H9 (cell line): ENCODE measurements around the gene CREB3L4. TPM values are rescaled to one million over a fixed set of nuclear protein-coding genes. Genes with fewer than 3 reads are reported as not detected.
"Not testable (repeated sequence)": the region's sequence is repeated elsewhere in the genome, so short reads cannot be mapped to it uniquely, and the experiment has no call there.

Experiments
- DNase-seq: peaks from one replicate; pipeline ENCODE4 v3.0.0-alpha.2; 2017
- H2AFZ ChIP-seq: one replicate; pipeline ENCODE4 v1.6.1; 2013; ENCODE audit warnings: mild to moderate bottlenecking, low read length, control low read depth, moderate library complexity
- H2AK5ac ChIP-seq: 2 replicates; pipeline ENCODE4 v1.6.1; 2013; ENCODE audit warnings: low read length, control low read depth, mixed read lengths; ENCODE audit not compliant: insufficient read length
- H2BK120ac ChIP-seq: one replicate; pipeline ENCODE4 v1.6.1; 2013; ENCODE audit warnings: low read depth, mild to moderate bottlenecking, low read length, control low read depth, inconsistent platforms; ENCODE audit not compliant: poor library complexity, severe bottlenecking
- H2BK12ac ChIP-seq: 2 replicates; pipeline ENCODE4 v1.6.1; 2013; ENCODE audit warnings: low read length, control low read depth, mixed read lengths, low read depth; ENCODE audit not compliant: insufficient read length
- H2BK15ac ChIP-seq: 2 replicates; pipeline ENCODE4 v1.6.1; 2013; ENCODE audit warnings: low read depth, low read length, control low read depth
- H2BK20ac ChIP-seq: one replicate; pipeline ENCODE4 v1.6.1; 2013; ENCODE audit warnings: low read depth, mild to moderate bottlenecking, low read length, control low read depth, inconsistent platforms; ENCODE audit not compliant: poor library complexity, severe bottlenecking
- H2BK5ac ChIP-seq: 2 replicates; pipeline ENCODE4 v1.6.1; 2013; ENCODE audit warnings: low read length, control low read depth, mixed read lengths; ENCODE audit not compliant: insufficient read length
- H3K14ac ChIP-seq: 2 replicates; pipeline ENCODE4 v1.6.1; 2013; ENCODE audit warnings: low read length, control low read depth; ENCODE audit not compliant: insufficient read depth
- H3K18ac ChIP-seq: 2 replicates; pipeline ENCODE4 v1.6.1; 2013; ENCODE audit warnings: low read depth, mild to moderate bottlenecking, mixed read lengths, low read length, control low read depth; ENCODE audit not compliant: insufficient read length
- H3K23ac ChIP-seq: 2 replicates; pipeline ENCODE4 v1.6.1; 2013; ENCODE audit warnings: low read length, control low read depth, mixed read lengths, low read depth; ENCODE audit not compliant: insufficient read length
- H3K23me2 ChIP-seq: 2 replicates; pipeline ENCODE4 v1.6.1; 2013; ENCODE audit warnings: low read depth, mild to moderate bottlenecking, mixed read lengths, low read length, control low read depth; ENCODE audit not compliant: insufficient read length, poor library complexity, severe bottlenecking
- H3K27ac ChIP-seq: 2 replicates; pipeline ENCODE4 v1.5.1; 2013; ENCODE audit warnings: low read length, control low read depth, mixed read lengths, low read depth; ENCODE audit not compliant: insufficient read length
- H3K27me3 ChIP-seq: 2 replicates; pipeline ENCODE4 v1.6.1; 2013; ENCODE audit warnings: low read length, control low read depth, inconsistent platforms; ENCODE audit not compliant: insufficient read depth
- H3K4ac ChIP-seq: 2 replicates; pipeline ENCODE4 v1.6.1; 2013; ENCODE audit warnings: low read depth, mild to moderate bottlenecking, control low read depth, inconsistent platforms, low read length, moderate library complexity
- H3K4me1 ChIP-seq: 2 replicates; pipeline ENCODE4 v1.6.1; 2013; ENCODE audit warnings: low read length, control low read depth, inconsistent platforms; ENCODE audit not compliant: insufficient read depth
- H3K4me2 ChIP-seq: 2 replicates; pipeline ENCODE4 v1.6.1; 2013; ENCODE audit warnings: low read length, control low read depth, mixed read lengths; ENCODE audit not compliant: insufficient read length, insufficient read depth
- H3K56ac ChIP-seq: 2 replicates; pipeline ENCODE4 v1.6.1; 2013; ENCODE audit warnings: low read depth, mild to moderate bottlenecking, mixed read lengths, low read length, control low read depth; ENCODE audit not compliant: insufficient read length
- H3K79me1 ChIP-seq: 2 replicates; pipeline ENCODE4 v1.6.1; 2013; ENCODE audit warnings: low read depth, mild to moderate bottlenecking, moderate library complexity, low read length, control low read depth, inconsistent platforms; ENCODE audit not compliant: insufficient read depth, poor library complexity, severe bottlenecking
- H3K79me2 ChIP-seq: 2 replicates; pipeline ENCODE4 v1.6.1; 2013; ENCODE audit warnings: low read length, control low read depth, inconsistent platforms; ENCODE audit not compliant: insufficient read depth
- H3K9ac ChIP-seq: 2 replicates; pipeline ENCODE4 v1.6.1; 2013; ENCODE audit warnings: low read length, control low read depth, mixed read lengths; ENCODE audit not compliant: insufficient read length; ENCODE audit errors: extremely low read depth
- H3K9me3 ChIP-seq: one replicate; pipeline ENCODE4 v1.6.1; 2013; ENCODE audit warnings: low read depth, low read length, inconsistent platforms; ENCODE audit not compliant: control insufficient read depth
- H3T11ph ChIP-seq: one replicate; pipeline ENCODE4 v1.6.1; 2013; ENCODE audit warnings: mild to moderate bottlenecking, low read length, control low read depth, inconsistent platforms
- H4K20me1 ChIP-seq: one replicate; pipeline ENCODE4 v1.6.1; 2013; ENCODE audit not compliant: control insufficient read depth, insufficient read length, insufficient read depth
- H4K5ac ChIP-seq: 2 replicates; pipeline ENCODE4 v1.6.1; 2013; ENCODE audit warnings: low read depth, mild to moderate bottlenecking, mixed read lengths, low read length, control low read depth; ENCODE audit not compliant: insufficient read length
- H4K8ac ChIP-seq: replicated peaks from 2 replicates; pipeline ENCODE4 v1.6.1; 2013; ENCODE audit warnings: low read length, control low read depth, mixed read lengths, low read depth; ENCODE audit not compliant: insufficient read length
- H4K91ac ChIP-seq: 2 replicates; pipeline ENCODE4 v1.6.1; 2013; ENCODE audit warnings: low read depth, mild to moderate bottlenecking, moderate library complexity, mixed read lengths, low read length, control low read depth; ENCODE audit not compliant: insufficient read length
- H3K27ac Mint-ChIP-seq, 3 experiments: 2 replicates in 2 of 3; 3 replicates in 1 of 3; pipeline ENCODE4 v1.8.0; 2020 to 2021; ENCODE audit warnings: mixed read lengths in 3 of 3, mild to moderate bottlenecking in 1 of 3, moderate library complexity in 1 of 3
- H3K27me3 Mint-ChIP-seq: 2 replicates; pipeline ENCODE4 v1.8.0; 2021; ENCODE audit warnings: low read depth, mild to moderate bottlenecking, moderate library complexity, mixed read lengths
- H3K36me3 Mint-ChIP-seq, 3 experiments: 2 replicates in 2 of 3; 3 replicates in 1 of 3; pipeline ENCODE4 v1.8.0; 2020 to 2021; ENCODE audit warnings: low read depth in 3 of 3, mixed read lengths in 3 of 3; ENCODE audit not compliant: insufficient read depth in 1 of 3
- H3K4me1 Mint-ChIP-seq, 2 experiments: 2 replicates each; pipeline ENCODE4 v1.8.0; 2020; ENCODE audit warnings: mixed read lengths in 2 of 2
- H3K4me3 Mint-ChIP-seq, 2 experiments: 2 replicates in 1 of 2; 3 replicates in 1 of 2; pipeline ENCODE4 v1.8.0; 2020 to 2021; ENCODE audit warnings: mild to moderate bottlenecking in 2 of 2, mixed read lengths in 2 of 2, moderate library complexity in 1 of 2
- H3K9me3 Mint-ChIP-seq, 2 experiments: 2 replicates in 1 of 2; 3 replicates in 1 of 2; pipeline ENCODE4 v1.8.0; 2020; ENCODE audit warnings: mild to moderate bottlenecking in 2 of 2, mixed read lengths in 2 of 2, moderate library complexity in 1 of 2
- CTCF ChIP-seq: fragments of 200-600 bp; sonication (generic); conservative IDR thresholded peaks from 3 replicates; pipeline ENCODE4 v1.8.0; 2021; ENCODE audit warnings: antibody characterized with exemption, mild to moderate bottlenecking
- WGBS: extraction: QIAGEN DNeasy Blood & Tissue Kit; methylation state at CpG from one replicate; pipeline ENCODE4 v1.1.7; 2013; ENCODE audit warnings: missing lambda C conversion rate, low lambda C conversion rate, mixed read lengths; ENCODE audit not compliant: insufficient read length; ENCODE audit errors: extremely low coverage; 5-methylcytosine and 5-hydroxymethylcytosine counted together
- total RNA-seq: library from RNA; stranded (reverse); gene quantifications from 2 replicates; pipeline ENCODE4 v1.2.1, GENCODE V29; 2021

Gene CREB3L4
- total RNA-seq, 1 experiment from 2014 or later = 27.6 TPM

DNA sequence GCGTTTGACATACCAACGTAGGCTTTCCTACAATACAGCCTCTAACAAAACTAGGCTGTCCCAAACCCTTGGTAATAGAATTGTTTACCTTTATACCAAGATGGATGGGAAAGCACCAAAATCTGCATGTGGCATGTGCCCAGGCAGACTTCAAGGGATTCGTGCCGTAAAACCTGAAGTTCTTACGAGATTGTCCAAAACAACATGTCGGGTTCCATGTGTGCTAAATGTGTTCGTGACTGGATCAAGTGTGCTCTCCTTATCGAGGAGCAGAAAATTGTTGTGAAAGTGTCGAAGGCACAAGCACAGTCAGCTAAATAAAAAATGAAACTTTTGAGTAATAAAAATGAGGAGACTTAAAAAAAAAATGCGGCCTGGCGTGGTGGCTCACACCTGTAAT is 27.9 kb downstream of the CREB3L4 start:
- no peak overlapping the region for H2BK15ac ChIP-seq
- no peak overlapping the region for H3K9ac ChIP-seq
- Mint-ChIP-seq H3K9me3 (peaks cover 0 to 3% of the 10 kb centered on the region in 2 experiments; a peak in 3 of 5 replicates), H3K4me3 (no peak overlapping the region), H3K4me1 (peaks cover 13 to 15% of the 10 kb centered on the region in 2 experiments), H3K36me3 (peaks cover 35 to 50% (median 46%) of the 10 kb centered on the region in 3 experiments), H3K27me3 (peaks cover 2% of the 10 kb centered on the region; the same call in 1 of the 2 replicates), H3K27ac (peak overlapping the region in 1 of 3 experiments; percentile 87; a peak in 2 of 7 replicates)
- no peak overlapping the region for H3K4ac ChIP-seq
- no peak overlapping the region for H2BK20ac ChIP-seq
- H2BK5ac ChIP-seq = no peak overlapping the region
- WGBS = no CpG with 5 or more reads among the region's 11 CpGs
- no peak overlapping the region for H3K23ac ChIP-seq
- no peak overlapping the region for H3T11ph ChIP-seq
- H3K23me2 ChIP-seq = no peaks in the 10 kb centered on the region
- H2BK12ac ChIP-seq = no peak overlapping the region
- H4K5ac ChIP-seq = no peak overlapping the region
- no peak overlapping the region for H3K4me2 ChIP-seq
- H3K27ac ChIP-seq = no peak overlapping the region
- H3K79me2 ChIP-seq = peaks cover 3% of the 10 kb centered on the region; the same call in 1 of the 2 replicates
- no peak for TF ChIP-seq CTCF
- H3K27me3 ChIP-seq = no peaks in the 10 kb centered on the region
- H2BK120ac ChIP-seq = no peak overlapping the region
- H3K14ac ChIP-seq = no peak overlapping the region
- H3K56ac ChIP-seq = no peak overlapping the region
- no peak overlapping the region for H2AFZ ChIP-seq
- no peak overlapping the region for H4K91ac ChIP-seq
- H3K9me3 ChIP-seq = no peaks in the 10 kb centered on the region
- peaks cover 4% of the 10 kb centered on the region for H3K79me1 ChIP-seq
- H4K20me1 ChIP-seq = no peaks in the 10 kb centered on the region
- DNase-seq = no peak
- H4K8ac ChIP-seq = no peak overlapping the region
- H3K18ac ChIP-seq = no peak overlapping the region
- H2AK5ac ChIP-seq = no peak overlapping the region
- no peaks in the 10 kb centered on the region for H3K4me1 ChIP-seq

- H3K27me3 ChIP-seq, H3K9me3 ChIP-seq, H3K23me2 ChIP-seq, H3K56ac ChIP-seq, H3K4me3 Mint-ChIP-seq, H4K20me1 ChIP-seq, H2AFZ ChIP-seq, H2BK120ac ChIP-seq, H3K9me3 Mint-ChIP-seq, H2BK5ac ChIP-seq, H3K18ac ChIP-seq, H3K79me1 ChIP-seq, H2BK20ac ChIP-seq, H3K4me1 ChIP-seq, H2BK15ac ChIP-seq, H3K4me1 Mint-ChIP-seq, H3K23ac ChIP-seq, H3K27ac ChIP-seq, H2BK12ac ChIP-seq, H2AK5ac ChIP-seq, H3K27me3 Mint-ChIP-seq, H3K4me2 ChIP-seq, DNase-seq, H3K4ac ChIP-seq, H3K9ac ChIP-seq, H3T11ph ChIP-seq, H3K14ac ChIP-seq, H4K91ac ChIP-seq, H4K8ac ChIP-seq, H4K5ac ChIP-seq, H3K79me2 ChIP-seq: not testable (repeated sequence)
- H3K36me3 Mint-ChIP-seq = peaks cover 25 to 38% (median 34%) of the 10 kb centered on the region in 3 experiments
- no CpG with 5 or more reads among the region's 10 CpGs for WGBS
- peak overlapping the region in 1 of 3 experiments; percentile 77; a peak in 1 of 7 replicates for H3K27ac Mint-ChIP-seq
Measured at GRCh38 chr1:153996882-153997281, 29.2 kb downstream of the CREB3L4 start.
